Stimulated activated CD4-positive, alpha-beta T cell treated with anti-CD3 and anti-CD28 coated beads, Interleukin-15, amount 100 ng/mL, for 1 hour (primary cell): ENCODE measurements around the gene AGO1.
"Not testable (repeated sequence)": the region's sequence is repeated elsewhere in the genome, so short reads cannot be mapped to it uniquely, and the experiment has no call there.

Experiments used
- DNase-seq, 2 donors: peaks; one replicate each; pipeline ENCODE4 v3.0.0-alpha.2; 2020; ENCODE audit warnings: low read depth in 1 of 2, low spot score in 1 of 2

AGO1 gene

DNA sequence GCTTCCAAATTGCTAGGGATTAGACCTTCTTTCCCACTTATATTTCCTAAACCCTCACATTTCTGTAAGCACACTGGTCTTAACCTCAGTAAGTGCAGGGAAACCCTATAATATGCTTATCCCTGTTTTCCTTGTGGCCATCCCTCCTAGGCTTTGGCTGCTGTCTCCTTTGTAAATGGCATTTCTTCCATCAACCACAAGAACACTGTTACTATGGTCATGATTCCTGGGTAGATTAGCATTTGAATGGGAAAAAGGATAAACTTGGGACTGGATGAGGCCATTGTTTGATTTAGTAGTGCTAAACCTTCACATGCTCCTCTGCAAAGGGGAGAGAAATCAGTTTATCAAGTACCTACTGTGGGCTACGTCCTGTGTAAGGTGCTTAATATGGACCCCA lies 31.7 kb downstream of the AGO1 start:
- no peak for DNase-seq

DNA sequence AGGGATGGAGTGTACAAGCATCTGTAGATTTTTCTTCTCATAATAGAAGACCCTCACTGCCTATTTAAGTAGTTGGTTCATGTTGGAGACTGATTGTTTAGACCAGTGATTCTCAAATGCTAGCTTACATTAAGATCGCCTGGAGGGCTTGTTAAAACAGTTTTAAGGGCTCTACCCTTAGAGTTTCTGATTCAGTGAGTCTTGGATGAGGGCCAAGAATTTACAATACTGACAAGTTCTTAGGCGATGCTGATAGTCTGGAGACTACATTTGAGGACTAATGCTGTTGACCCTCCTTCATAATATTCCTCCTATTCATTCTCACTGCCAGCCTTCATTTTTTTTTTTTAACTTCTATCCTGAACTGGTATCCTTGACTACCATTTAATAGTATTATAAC lies 32.7 kb downstream of the AGO1 start:
- no peak for DNase-seq

DNA sequence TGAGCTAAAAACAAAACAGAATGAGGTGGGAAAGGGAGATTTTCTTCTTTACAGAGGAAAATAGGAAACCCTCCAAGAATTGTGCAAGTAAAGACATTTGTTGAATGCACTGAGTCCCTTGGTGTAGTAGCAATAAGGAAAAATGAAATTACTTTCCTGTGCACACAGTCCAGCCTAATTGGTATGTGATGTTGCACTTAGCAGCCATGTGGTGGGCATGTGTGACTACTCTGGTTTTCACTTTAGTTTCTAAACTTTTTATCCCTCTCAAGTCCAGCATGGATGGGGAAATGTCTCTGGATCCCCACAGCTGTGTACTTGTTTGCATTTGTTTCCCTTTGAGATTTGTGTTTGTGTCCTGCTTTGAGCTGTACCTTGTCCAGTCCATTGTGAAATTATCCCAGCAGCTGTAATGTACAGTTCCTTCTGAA lies 40.8 kb downstream of the AGO1 start:
- no peak for DNase-seq

DNA sequence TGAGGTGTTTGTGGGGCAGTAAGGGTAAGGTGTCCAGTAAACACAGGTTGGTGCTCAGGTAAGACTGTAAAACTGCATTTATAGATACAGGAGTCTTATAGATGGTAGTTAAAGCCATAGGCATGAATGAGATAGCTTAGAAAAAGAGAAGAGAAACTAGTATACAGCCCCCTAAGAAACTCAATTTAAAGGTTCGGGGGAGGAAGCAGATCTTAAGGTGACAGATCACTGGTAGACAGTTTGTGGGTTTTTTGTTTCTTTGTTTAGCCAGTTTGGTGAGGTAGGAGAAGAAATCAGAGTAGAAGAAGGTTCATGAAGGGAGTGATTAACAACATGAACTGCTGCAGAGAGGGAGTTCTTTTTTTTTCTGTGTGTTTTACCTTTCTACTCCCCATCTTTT lies 41.8 kb downstream of the AGO1 start:
- no peak for DNase-seq

DNA sequence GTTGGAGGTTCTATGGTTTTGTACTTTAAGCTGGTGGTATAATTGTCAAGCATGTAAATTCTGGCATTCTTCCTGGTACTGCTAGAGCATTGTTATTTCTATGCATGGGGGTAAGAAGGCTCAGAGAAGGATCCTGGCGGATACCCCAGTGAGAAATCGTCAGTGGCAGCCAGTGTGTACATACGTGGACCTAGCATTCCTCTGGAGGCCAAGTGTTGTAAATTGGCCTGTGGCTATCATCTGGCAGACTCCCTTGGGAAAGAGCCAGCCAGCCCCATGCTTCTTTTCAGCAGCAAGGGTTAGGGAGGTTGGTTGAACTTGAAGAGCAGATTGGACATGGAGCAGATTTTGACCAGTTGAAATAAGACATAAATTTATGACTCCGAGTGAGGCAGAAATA lies 42.7 kb downstream of the AGO1 start:
- DNase-seq: no peak

DNA sequence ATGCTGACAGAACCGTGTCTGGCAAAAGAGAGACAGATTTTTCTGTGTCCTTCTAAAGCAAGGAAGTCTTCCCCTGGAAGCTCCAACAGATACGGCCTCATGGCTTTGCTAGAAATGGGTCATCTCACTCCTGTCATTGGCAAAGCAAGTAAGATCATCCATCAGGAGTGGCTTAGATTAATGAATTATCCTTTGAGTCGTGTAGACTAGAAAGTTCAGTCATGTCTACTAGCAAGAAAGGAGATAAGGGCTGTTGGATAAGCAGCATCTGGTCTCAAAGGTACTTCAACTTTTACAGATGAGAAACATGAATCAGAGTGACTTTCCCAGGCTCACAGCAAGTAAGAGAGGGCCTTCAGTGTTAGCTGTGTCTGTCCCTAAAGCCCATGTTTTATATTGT lies 44.5 kb downstream of the AGO1 start:
- no peak for DNase-seq

DNA sequence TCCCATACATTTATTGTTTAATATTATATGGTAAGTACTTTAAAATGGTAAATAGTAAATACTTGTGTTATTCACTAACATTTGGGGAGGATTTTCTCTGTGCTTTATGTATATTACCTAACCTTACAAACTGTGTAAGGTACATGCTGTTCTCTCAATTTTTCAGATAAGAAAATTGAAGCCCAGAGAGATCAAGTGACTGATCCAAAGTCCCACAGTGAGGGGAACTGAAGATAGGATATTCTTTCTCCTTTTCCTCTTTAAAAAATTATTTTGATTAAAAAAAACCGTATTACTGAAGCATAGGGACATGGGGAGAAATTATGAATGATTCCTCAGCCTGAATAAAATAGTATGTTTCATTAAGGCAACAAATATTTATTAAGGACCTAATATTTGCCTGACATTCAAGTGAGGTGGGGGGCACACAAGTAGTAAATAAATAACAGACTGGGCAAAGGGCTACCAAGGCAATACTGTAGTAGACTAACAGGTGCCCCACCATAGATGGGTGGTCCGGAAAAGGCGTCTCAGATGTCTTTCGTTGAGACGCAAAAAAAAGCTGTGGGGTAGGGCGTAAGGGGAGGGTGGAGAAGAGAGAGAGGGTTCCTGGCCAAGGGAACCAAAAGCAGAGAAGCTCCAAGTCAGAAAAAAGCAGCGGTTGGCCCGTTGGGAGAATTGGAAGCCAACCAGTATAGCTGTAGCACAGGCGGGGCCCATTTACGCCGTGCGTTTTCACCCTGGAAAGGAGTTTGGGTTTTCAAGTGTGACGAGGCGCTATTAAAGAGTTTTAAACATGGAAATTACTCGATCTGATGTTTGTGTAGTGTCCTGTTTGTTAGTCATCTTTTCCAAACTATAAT lies 47.0 kb downstream of the AGO1 start:
- peak in 1 of 2 donors; percentile 8 for DNase-seq

DNA sequence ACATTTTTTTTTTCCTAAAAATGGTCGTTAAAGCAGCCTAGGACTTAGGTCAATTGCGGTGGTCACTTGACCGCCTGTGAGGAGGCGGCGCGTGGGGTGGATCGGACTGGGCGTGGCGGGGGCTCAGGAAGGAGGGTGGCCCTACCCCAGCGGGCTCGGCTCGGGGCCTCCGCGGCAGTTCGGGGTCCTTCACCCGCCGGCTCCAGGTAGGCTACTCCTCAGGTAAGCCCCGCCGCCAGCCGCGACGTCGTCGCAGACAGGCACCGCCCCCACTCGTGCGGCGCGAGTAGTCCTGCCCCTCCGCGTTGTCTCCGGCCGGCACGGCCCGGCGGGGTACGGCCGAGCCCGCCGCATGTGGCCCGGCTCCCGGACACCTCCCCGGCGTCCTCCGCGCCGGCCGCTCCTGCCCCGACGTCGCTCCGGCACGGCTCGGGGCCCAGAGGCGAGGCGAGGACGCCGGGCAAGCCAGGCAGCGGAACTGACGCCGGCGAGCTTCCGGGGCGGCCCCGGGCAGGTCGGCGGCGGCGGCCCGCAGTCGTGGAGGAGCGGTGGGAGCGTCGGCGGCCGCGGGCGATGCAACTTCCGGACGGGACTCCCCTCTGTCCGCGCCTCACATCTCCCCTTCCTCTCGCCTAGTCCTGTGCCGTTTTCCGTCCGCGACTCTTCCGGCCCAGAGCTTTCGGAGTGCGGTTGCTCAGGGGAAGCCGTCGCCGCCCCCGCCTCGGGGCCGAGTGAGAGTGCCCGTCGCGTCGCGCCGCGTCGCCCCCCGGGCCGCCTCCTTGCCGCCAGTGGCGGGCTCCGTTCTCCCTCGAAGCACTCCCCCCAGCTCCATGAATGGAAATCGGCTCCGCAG lies 47.8 kb downstream of the AGO1 start, which contains the start of gene AGO3:
TSS of gene AGO3 (plus strand) at position 513 of the 853 bp plus-strand sequence. CDS start at position 835, 322 bp downstream.
- peak; percentile 78 to 81 for DNase-seq

DNA sequence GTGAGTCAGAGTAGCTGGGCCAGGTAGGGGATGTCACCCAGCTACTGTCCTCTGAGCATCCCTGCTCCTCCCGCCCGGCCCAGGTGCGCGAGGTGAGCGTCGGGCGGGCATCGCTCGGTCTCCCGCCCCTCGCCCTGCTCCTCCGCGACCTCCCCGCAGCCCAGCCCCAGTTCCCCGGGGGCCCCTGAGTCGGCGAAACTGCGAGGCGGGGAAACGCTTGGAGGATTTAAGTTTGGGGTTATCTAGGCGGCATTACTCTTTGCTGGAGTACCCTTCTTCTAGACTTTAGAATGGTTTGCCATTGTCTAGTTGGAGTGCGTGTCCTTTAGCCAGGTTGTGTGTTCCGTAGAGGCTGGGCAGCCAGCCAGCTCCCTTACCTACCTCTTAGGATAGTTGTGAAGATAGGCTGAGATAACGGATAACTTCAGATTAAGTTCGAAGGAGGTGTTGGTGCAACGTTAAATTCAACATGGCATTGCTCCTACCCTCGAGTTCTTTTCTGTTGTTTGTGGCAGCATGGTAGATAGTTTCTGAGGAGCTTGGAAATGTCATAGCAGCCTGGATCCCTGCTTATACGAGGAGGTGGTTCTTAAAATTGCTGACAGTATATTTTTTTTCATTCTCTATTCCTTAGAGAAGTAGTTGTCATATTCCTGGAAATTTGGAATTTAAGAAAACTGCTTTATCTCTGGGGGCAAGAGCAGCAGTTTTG lies 48.6 kb downstream of the AGO1 start:
- DNase-seq: no peak

DNA sequence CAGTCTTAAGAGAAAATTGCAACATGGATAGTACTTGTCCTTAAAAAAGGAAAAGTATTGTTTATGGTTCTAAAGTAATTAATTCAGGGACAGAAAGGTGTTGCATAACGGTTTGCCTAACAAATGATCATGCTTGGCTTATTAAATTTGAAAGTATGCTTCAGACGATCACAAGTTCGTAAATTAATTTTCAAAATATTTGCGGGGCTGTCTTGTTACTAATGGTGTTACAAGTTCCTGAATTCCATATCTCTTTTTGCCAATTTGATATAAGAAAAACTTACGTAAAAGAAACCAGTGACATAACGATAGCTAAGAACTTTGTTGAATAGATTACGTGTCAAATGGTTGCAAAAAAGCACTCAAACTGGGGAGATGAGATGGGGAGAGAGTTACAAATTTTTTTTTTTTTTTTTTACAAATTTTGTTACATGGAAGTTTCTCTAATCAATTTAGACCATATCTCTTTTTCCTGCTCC lies 49.2 kb downstream of the AGO1 start:
- DNase-seq: no peak

DNA sequence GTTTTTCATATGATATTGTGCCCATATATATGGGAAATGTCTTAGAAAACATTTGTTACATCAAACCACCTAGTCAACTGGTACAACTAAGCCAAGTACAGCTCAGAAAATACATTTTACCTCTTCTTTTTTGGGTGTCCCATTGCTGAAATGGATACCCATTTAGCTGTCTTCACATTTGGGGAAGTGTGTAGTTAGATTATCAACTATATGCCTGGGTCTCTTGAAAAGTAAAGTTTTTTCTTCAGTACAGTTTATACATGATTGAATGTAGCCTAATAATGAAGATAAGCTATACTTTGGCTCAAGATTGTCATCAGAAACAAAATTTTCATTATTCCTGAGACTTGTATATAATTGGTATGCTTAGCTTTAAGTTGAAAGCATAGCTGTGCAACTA lies 49.9 kb downstream of the AGO1 start:
- no peak for DNase-seq

DNA sequence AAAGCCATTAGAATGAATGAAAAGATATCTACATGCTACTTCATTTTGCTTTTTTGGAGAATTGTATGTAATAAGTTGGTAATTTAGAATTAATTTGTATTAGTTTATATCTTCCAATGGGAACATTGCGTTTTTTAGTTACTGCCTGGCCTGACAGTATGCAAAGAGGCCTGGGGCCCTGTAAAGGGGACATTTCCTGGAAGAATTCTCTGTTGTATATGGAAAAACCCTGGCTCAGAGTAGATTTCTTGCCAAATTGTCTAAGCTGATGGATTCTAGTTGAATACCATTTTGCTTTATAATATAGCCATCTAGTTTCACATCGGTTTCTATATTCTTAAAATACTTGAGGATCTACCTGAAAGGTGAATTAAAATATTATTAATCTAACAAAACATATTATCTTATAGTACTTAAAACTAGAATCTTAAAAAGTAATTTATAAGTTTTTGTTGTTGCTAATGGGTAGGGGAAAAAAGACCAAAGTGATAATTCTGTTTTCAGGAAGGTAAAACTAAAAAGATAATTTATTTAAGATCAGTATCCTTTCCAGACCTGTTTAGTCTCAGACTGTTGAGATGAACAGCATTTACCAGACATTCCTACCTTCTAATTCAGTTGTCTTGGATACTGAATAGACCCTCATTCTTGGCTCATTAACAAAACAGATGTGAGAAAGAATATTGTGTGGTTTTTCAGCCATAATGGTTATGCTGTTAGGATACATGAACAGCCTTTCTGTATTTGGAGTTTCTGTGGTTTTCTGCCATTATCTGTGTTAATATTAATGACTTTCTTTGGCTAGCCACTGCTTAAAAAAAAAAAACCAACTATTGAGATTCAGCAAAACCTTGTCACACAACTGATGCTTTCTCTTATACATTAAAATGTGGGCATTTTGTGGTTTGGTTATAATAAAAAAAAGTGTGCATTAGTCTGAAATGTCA lies 52.7 kb downstream of the AGO1 start:
- DNase-seq: no peak

DNA sequence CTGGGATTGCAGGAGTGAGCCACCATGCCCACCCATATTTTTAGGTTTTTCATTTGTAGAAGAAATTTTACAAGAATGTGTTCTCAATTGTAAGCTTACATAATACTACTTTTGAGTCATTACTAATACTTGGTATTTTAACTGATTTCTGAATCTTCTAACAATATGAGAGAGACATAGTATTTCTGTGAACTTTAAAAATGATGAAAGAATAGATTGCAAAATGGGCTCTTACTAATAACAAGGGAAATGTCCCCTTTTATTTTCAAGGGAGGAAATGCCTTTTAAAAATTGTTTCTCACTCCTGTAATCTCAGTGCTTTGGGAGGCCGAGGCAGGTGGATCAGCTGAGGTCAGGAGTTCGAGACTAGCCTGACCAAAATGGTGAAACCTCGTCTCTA lies 53.8 kb downstream of the AGO1 start:
- no peak for DNase-seq

DNA sequence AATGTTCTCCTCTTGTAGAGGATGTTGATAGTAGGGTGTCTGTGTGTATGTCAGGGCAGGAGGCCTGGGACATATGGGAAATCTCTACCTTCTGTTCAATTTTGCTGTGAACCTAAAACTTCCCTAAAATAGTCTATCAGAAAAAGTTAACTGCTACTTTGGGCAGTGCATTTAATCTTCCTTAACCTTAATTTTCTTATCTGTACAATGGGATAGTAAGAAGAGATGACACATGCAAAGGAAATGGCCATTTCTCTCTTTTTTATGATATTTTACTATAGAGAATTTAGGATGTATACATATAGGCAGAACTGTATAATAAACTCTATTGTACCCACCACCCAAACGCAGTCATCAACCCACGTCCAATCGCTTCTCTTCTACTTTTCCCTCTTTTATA lies 56.5 kb downstream of the AGO1 start:
- no peak for DNase-seq

DNA sequence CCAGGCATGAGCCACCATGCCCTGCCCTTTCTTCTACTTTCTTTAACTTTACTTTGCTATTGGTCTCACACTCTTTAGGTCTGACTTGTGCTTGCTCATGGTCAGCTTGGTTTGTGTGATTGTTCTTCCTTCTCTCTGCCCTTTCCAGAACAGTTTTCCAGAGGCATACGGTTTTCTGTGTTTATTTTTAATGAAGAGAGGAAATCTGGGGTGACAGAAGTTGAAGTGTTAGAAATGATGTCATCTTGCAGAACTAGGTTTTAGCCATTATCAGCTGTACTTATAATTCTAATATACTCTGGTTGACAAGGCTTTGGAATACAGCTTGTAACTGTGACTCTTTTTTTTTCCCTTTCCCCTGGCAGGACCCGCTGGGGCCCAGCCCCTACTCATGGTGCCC lies 62.3 kb downstream of the AGO1 start:
- DNase-seq: no peak

DNA sequence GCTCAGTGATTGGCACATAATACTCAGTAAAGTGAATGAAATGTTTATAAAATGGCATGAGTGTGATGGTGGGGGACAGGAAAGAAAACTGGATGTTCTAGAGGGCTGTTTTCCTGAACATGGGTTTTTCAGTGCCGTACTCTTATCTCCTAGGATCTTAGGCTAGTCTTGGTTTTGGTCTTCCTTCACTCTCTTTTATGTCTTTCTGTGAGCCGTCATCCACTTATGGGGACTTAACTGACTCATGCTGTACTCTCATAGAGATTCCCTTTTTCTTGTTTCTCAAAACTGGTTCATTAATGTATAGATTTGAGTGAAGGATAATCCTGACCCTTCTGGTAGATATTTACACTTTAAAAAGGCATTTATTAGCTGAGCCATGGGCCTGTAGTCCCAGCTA lies 64.5 kb downstream of the AGO1 start:
- no peak for DNase-seq

DNA sequence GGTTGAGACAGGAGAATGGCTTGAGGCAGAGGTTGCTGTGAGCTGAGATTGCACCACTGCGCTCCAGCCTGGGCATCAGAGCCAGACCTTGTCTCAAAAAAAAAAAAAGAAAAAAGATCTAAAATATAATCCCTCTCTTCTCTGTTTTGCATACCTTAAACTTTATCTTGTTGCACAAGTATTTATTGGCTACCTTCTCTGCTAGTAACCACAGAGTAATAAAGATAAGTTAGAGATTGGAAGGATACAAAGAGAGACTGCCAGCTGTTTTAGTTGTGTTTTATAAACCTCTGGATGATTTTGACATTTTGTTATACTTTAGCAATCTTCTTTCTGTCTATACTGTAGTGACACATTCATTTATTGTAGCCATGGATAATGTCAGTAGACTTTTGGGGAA lies 75.5 kb downstream of the AGO1 start:
- no peak for DNase-seq

DNA sequence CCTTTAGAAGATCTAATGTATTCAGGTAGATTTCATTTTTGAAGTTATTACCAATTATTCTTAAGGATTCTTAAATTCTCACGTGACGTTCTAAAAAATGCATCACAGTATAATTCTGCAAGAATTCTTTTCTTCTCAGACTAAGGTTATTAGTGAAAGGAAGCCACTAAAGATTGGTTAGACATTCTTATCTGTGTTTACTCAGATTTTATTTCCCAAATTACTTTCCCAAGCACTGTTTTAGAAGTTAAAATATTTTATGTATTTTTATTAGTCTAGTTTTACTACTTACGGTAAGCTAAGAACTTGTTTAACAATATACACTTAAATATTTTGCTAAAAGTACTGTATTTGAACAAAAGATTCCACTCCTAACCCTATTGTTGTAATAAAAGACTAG lies 76.3 kb downstream of the AGO1 start:
- no peak for DNase-seq

DNA sequence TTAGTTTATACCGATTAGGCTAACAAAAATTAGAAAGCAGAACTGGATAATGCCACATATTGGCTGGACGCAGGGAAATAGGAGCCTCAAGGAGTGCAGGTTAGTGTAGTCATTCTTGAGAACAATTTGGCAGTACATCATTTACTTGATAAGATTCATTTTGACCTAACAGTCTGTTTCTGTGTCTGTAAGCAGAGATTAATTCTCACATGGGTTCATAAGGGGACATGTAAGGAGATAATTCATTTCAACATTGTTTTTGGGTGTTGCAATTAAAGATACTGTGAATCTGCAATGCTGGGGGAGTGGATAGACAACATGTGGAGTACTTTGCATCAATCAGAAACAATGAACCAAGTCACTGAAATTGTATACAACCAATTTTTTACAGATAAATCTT lies 79.9 kb downstream of the AGO1 start:
- no peak for DNase-seq

DNA sequence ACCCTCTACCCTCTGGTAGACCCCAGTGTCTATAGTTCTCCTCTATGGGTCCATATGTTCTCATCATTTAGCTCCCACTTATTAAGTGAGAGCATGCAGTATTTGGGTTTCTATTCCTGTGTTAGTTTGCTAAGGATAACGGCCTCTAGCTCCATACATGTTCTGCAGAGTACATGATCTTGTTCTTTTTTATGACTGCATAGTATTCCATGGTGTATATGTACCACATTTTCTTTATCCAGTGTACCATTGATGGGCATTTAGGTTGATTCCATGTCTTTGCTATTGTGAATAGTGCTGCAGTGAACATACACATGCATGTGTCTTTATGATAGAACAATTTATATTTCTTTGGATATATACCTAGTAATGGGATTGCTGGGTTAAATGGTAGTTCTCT lies 81.3 kb downstream of the AGO1 start:
- DNase-seq: not testable (repeated sequence)
